Duodenal mucosa (tissue), 2 donors: ENCODE data around the gene ZBTB46.
"Not testable (repeated sequence)": the region's sequence is repeated elsewhere in the genome, so short reads cannot be mapped to it uniquely, and the experiment has no call there.

Source experiments
- H3K27ac ChIP-seq: one replicate; pipeline ENCODE4 v1.7.0; 2013; ENCODE audit warnings: low read depth, low read length
- H3K27me3 ChIP-seq, 2 donors: one replicate each; pipeline ENCODE4 v1.7.0; 2013; ENCODE audit warnings: low read length in 2 of 2, control low read depth in 1 of 2; ENCODE audit not compliant: insufficient read depth in 2 of 2, control insufficient read depth in 1 of 2
- H3K36me3 ChIP-seq, 2 donors: one replicate each; pipeline ENCODE4 v1.7.0; 2013; ENCODE audit warnings: low read length in 2 of 2, control low read depth in 1 of 2; ENCODE audit not compliant: insufficient read depth in 2 of 2, control insufficient read depth in 1 of 2
- H3K4me1 ChIP-seq, 2 donors: one replicate each; pipeline ENCODE4 v1.7.0; 2013; ENCODE audit warnings: low read length in 2 of 2, control low read depth in 1 of 2; ENCODE audit not compliant: insufficient read depth in 2 of 2, control insufficient read depth in 1 of 2
- H3K4me3 ChIP-seq, 2 donors: one replicate each; pipeline ENCODE4 v1.7.0; 2013; ENCODE audit warnings: low read length in 2 of 2, low read depth in 1 of 2
- H3K9ac ChIP-seq, 2 donors: one replicate each; pipeline ENCODE4 v1.7.0; 2013; ENCODE audit warnings: low read length in 2 of 2, low read depth in 1 of 2
- H3K9me3 ChIP-seq, 2 donors: one replicate each; pipeline ENCODE4 v1.7.0; 2013; ENCODE audit warnings: low read length in 2 of 2, control low read depth in 1 of 2; ENCODE audit not compliant: control insufficient read depth in 1 of 2

Gene ZBTB46

DNA sequence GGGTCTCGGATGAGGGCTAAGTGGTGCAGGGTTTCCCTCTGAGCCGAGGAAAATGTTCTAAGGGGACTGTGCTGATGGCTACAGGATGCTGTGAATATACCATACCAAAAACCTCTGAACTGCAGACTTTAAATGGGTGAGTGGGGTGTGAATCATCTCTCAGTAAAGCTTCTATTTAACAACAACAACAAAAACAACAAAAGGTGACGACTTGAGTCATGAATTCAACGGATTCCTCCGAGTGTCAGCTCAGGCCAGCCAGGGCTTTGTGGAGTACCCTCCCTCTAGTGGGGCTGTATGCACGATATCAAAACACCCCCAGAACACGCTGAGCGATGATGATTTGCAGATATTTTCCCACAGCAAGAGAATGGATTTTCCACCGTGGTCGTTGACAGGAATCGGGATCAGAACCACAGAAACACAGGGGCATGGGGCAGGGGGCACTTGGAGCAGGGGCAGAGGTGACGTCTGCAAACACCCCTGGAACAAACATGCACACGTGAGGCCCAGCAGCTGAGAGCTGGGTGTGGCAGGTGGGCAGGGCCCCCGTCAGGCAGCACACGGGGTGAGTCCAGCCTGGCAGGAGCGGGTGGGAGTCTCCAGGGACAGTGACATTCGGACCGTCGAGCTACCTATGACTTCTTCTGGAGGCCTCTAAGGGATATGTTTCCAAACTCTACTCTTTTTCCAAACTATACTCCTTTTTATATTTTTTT is 52.9 kb downstream of the ZBTB46 start:
- Histone ChIP-seq H3K27ac (no peak overlapping the region), H3K27me3 (no peaks in the 10 kb centered on the region), H3K36me3 (no peaks in the 10 kb centered on the region), H3K9ac (no peak overlapping the region), H3K9me3 (no peaks in the 10 kb centered on the region), H3K4me3 (no peak overlapping the region), H3K4me1 (no peaks in the 10 kb centered on the region)

DNA sequence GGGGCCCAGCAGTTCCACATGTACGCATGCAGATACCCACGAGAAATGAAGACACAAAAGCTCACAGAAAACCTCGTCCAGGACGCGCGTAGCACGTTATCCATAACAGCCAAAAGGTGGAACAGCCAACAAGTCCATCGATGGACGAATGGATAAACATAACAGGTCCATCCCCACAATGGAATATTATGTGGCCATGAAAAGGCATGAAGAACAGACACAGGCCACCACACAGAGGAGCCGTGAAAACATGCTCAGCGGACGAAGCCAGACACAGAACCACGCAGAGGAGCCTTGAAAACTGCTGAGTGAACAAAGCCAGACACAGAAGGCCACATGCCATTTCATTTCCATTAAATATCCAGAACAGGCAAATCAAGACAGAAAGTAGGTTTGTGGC is 53.5 kb downstream of the ZBTB46 start:
- no peaks in the 10 kb centered on the region for H3K27me3 ChIP-seq
- no peaks in the 10 kb centered on the region for H3K4me1 ChIP-seq
- H3K36me3 ChIP-seq: no peaks in the 10 kb centered on the region
- no peak overlapping the region for H3K9ac ChIP-seq
- no peak overlapping the region for H3K4me3 ChIP-seq
- H3K9me3 ChIP-seq: no peaks in the 10 kb centered on the region
- H3K27ac ChIP-seq: no peak overlapping the region

DNA sequence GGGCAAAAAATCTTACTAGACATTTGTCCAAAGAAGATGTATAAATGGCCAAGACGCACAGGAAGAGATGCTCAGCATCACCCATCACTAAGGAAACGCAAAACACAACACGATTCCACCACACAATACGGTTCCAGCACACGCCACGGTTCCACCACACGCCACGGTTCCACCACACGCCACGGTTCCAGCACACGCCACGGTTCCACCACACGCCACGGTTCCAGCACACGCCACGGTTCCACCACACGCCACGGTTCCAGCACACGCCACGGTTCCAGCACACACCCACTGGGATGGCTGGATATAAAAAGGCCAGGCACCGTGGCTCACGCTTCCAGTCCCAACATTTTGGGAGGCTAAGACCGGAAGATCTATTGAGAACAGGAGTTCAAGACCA is 54.2 kb downstream of the ZBTB46 start:
- H3K27me3 ChIP-seq, H3K27ac ChIP-seq, H3K36me3 ChIP-seq, H3K4me3 ChIP-seq, H3K9me3 ChIP-seq, H3K4me1 ChIP-seq, H3K9ac ChIP-seq: not testable (repeated sequence)

DNA sequence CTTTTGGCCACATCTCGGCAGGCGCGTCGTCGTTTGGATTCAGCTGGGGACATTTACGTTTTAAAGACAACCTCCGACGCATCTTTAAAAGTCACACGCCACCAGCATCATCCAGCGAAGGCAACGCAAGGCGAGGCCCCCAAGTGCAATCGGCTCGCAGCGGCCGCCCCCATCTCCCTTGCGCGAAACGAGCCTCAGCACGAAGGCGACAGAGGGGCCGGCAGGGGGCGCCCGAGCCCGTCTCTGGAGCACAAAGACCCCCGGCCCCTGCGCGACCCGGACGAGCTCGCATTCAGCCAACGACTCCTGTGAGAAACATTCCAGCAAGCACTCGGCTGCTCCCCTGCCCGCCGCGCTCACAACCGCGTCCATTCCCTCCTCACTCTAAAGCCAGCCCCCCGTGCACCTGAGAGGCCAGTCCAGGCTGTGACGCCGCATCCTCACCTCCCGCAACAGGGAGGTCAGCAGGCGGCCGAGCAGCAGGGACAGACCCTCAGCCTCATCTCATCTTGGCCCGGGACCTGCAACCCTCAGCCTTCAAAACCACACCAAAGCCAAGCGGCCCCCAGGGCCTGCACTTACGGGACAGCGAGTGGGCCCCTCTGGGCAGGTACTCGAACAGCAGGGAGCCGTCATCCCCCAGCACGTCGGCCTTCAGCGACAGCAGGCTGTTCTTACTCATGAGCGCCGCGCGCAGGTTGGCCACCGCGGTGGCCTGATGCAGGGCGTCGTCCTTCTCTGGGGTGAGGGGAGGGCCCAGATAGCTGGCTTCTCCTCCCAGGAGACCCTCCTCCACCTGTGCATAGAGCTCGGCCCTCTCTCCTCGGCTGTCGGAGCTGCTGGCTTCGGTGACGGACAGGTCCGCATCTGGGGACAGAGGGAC is 55.7 kb downstream of the ZBTB46 start:
- Histone ChIP-seq H3K9ac (no peak overlapping the region), H3K27me3 (no peaks in the 10 kb centered on the region), H3K9me3 (no peaks in the 10 kb centered on the region), H3K4me3 (no peak overlapping the region), H3K4me1 (no peaks in the 10 kb centered on the region), H3K27ac (no peak overlapping the region), H3K36me3 (no peaks in the 10 kb centered on the region)

DNA sequence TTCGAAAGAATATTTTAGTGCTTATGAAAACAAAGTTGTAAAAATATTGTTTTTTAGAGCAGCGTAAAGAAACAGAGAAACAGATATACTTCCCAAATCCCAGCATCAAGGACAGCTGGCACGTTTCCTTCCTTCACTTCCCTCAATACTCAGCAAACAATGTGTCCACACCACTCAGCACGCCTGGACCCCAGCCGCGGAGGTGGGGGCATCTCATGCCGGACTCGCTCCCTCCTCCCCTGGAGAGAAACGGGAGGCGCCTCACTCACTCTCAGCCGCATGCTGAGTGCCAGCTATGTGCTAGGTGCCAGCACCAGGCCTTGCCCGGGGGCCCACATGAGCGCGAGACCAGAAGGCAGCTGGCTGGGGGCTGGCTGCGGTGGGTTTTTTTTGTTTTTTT is 56.8 kb downstream of the ZBTB46 start:
- no peaks in the 10 kb centered on the region for H3K27me3 ChIP-seq
- H3K36me3 ChIP-seq: no peaks in the 10 kb centered on the region
- no peak overlapping the region for H3K4me3 ChIP-seq
- no peak overlapping the region for H3K27ac ChIP-seq
- H3K4me1 ChIP-seq: no peaks in the 10 kb centered on the region
- H3K9ac ChIP-seq: no peak overlapping the region
- H3K9me3 ChIP-seq: no peaks in the 10 kb centered on the region

DNA sequence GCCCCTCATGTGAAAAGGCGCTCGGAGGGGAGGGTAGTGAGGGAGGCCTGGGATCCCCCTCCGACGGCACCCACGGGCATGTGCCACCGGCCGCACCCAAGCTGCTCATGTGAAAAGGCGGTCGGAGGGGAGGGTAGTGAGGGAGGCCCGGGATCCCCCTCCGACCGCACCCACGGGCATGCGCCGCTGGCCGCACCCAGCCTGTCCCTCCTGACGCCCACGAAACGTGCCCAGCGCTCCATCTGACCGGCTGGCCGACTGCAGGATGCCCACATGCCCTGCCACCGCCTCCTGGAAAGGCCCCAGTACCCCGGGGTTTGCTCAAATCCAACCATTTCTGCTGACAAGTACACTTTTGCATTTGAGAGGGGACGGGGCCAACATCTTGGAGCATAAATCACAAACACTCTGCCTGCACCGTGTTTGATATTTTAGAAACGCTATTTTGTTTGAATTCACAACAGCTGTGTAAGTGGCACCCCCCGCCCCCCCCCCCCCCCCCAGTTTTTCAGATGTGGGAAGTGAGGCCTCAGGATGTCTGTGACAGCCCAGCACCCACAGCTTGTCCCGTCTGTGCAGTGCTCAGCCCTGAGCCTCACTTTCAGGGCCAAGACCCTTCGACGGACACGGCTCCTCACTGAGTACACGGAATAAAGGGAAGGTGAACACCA is 57.4 kb downstream of the ZBTB46 start:
- no peak overlapping the region for H3K9ac ChIP-seq
- H3K36me3 ChIP-seq: no peaks in the 10 kb centered on the region
- H3K27ac ChIP-seq: no peak overlapping the region
- H3K4me1 ChIP-seq: no peaks in the 10 kb centered on the region
- no peaks in the 10 kb centered on the region for H3K9me3 ChIP-seq
- H3K27me3 ChIP-seq: no peaks in the 10 kb centered on the region
- H3K4me3 ChIP-seq: no peak overlapping the region

DNA sequence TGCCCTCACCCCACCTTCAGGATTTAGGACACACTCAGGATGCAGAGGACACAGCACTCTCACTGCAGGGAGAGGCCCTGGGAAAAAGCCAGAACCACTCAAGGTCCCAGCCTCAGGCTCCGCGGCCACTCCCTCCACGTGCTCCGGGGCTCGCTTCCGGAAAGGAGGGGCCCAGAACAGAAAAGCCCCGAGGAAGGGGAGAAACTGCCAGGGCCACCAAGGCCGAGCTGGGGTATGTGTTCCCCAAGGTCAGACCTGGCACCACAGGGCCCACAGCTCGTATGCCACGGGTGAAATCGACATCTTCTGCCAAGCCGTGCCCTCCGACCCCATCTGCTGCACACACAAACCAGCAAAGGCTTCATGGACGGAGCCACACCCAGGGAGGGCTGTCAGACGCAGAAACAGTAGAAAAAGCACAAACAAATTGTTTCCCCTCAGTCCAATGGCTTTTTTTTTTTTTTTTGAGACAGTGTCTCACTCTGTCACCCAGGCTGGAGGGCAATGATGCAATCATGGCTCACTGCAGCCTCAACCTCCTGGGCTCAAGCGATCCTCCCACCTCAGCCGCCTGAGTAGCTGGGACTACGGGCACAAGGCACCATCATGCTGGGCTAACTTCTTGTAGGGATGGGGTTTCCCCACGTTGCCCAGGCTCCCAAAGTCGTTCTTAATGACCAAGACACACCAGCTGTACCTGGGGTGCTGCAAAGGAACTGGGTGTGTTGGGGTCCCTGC is 58.1 kb downstream of the ZBTB46 start:
- Histone ChIP-seq H3K9me3 (no peaks in the 10 kb centered on the region), H3K36me3 (no peaks in the 10 kb centered on the region), H3K4me1 (no peaks in the 10 kb centered on the region), H3K9ac (no peak overlapping the region), H3K27ac (no peak overlapping the region), H3K27me3 (no peaks in the 10 kb centered on the region), H3K4me3 (no peak overlapping the region)

DNA sequence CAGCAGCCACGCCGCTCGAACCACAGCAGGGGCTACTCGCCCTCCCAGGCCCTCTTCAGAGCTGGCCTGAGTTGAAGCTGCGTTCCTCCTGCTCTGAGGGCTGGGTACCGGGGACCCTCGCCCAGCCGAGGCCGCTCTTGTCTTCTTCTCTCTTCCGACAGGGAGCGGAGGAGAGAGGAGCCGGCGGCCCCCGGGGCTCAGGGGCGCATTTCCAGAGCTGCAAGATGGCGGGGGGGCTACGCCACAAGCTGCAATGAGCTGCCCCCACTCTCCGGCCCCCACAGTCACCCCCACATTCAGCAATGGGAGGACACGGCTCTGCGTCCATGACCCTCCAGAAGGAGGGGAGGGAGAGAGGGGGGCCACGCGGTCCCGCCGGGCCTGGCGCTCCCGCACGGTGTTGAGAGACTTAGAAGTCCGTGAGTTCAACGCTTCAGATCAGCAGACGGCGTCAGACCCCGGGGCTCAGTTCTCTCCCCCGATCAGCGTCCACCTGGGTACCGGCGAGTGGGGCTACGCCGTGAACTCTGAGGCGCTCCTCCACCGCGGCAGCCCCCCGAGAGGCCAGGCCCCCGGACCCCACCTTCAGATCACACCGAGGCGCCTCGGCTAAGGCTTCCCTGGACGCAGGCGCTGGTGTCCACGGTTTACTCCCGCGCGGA is 59.9 kb downstream of the ZBTB46 start:
- Histone ChIP-seq H3K4me3 (no peak overlapping the region), H3K9ac (no peak overlapping the region), H3K4me1 (no peaks in the 10 kb centered on the region), H3K36me3 (peaks cover 0 to 3% of the 10 kb centered on the region in 2 donors), H3K27ac (no peak overlapping the region), H3K27me3 (no peaks in the 10 kb centered on the region), H3K9me3 (no peaks in the 10 kb centered on the region)

DNA sequence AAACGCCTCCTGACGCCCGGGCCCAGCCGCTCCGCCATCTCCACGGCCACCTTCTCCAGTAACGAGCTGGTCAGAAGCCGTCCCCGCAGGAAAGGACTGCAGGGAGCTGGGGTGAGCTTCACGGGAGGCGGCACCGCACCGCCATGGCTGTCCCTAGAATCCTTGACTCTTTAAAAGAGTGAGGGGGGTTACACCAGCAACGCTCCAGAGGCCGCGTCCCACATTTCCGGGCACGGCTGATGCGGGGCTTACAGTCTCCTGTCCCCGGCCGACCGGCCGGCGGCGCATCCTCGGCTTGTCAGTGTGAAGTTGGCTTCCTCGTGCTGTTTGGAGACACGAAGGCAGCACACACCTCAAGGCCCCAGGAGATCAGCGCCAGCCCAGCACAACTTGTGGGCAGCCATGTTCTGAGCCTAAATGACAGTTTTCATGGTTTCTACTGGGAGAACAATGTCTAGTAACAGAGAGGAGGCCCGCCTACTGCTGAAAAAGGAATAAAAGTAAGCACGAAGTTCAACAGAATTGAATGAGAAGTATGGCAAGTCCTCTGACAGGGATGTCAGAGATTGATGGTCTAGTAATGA is 61.1 kb downstream of the ZBTB46 start:
- H3K4me3 ChIP-seq: no peak overlapping the region
- peaks cover 0 to 3% of the 10 kb centered on the region in 2 donors for H3K36me3 ChIP-seq
- no peaks in the 10 kb centered on the region for H3K9me3 ChIP-seq
- no peak overlapping the region for H3K9ac ChIP-seq
- H3K27ac ChIP-seq: no peak overlapping the region
- no peaks in the 10 kb centered on the region for H3K4me1 ChIP-seq
- H3K27me3 ChIP-seq: no peaks in the 10 kb centered on the region
